Skeletal muscle cell (primary cell): ENCODE measurements around the gene SLC1A4.
"Not testable (repeated sequence)": the region's sequence is repeated elsewhere in the genome, so short reads cannot be mapped to it uniquely, and the experiment has no call there.

Experiments
- DNase-seq: peaks from one replicate; pipeline ENCODE4 v3.0.0-alpha.2; 2010; ENCODE audit warnings: low read depth
- H3K4me3 ChIP-seq: 2 replicates; pipeline ENCODE4 v1.5.1; 2011; ENCODE audit warnings: low read depth, mild to moderate bottlenecking, control low read depth, low read length, moderate library complexity

The SLC1A4 gene

GRCh38 chr2:65020943-65021528, 31.8 kb downstream of the SLC1A4 start:
- H3K4me3 ChIP-seq, result no peak overlapping the region
- DNase-seq, result no peak

GRCh38 chr2:65021709-65022108, 32.5 kb downstream of the SLC1A4 start:
- DNase-seq, result no peak
- H3K4me3 ChIP-seq, result no peak overlapping the region

- DNase-seq, result no peak
Observed at GRCh38 chr2:65022189-65022588, 33.0 kb downstream of the SLC1A4 start.

GRCh38 chr2:65023742-65024141, 34.5 kb downstream of the SLC1A4 start:
- no peak overlapping the region for H3K4me3 ChIP-seq
- DNase-seq, result no peak

More at GRCh38 chr2:65022189-65022588, 33.0 kb downstream of the SLC1A4 start:
- H3K4me3 ChIP-seq, result no peak overlapping the region

- DNase-seq, result peak; percentile 89
- H3K4me3 ChIP-seq, result no peak overlapping the region
Observed at GRCh38 chr2:65024149-65024829, 35.1 kb downstream of the SLC1A4 start.

GRCh38 chr2:65025453-65026123, 36.4 kb downstream of the SLC1A4 start:
- DNase-seq, result no peak
- no peak overlapping the region for H3K4me3 ChIP-seq

GRCh38 chr2:65026154-65026553, 37.0 kb downstream of the SLC1A4 start:
- no peak overlapping the region for H3K4me3 ChIP-seq
- DNase-seq, result no peak

GRCh38 chr2:65026704-65027464, 37.7 kb downstream of the SLC1A4 start:
- H3K4me3 ChIP-seq, result no peak overlapping the region
- no peak for DNase-seq

GRCh38 chr2:65027616-65028244, 38.5 kb downstream of the SLC1A4 start:
- no peak overlapping the region for H3K4me3 ChIP-seq
- no peak for DNase-seq

- no peak overlapping the region for H3K4me3 ChIP-seq
- DNase-seq, result no peak
Observed at GRCh38 chr2:65030476-65031332, 41.5 kb downstream of the SLC1A4 start.

GRCh38 chr2:65031341-65032018, 42.3 kb downstream of the SLC1A4 start:
- H3K4me3 ChIP-seq, result no peak overlapping the region
- no peak for DNase-seq

- DNase-seq, result no peak
- no peak overlapping the region for H3K4me3 ChIP-seq
Observed at GRCh38 chr2:65032019-65032975, 43.1 kb downstream of the SLC1A4 start.

- no peak for DNase-seq
- H3K4me3 ChIP-seq, result no peak overlapping the region
Observed at GRCh38 chr2:65033178-65033577, 44.0 kb downstream of the SLC1A4 start.

- not testable (repeated sequence) for DNase-seq, H3K4me3 ChIP-seq
Observed at GRCh38 chr2:65033667-65034066, 44.5 kb downstream of the SLC1A4 start.

GRCh38 chr2:65035351-65035943, 46.2 kb downstream of the SLC1A4 start:
- no peak for DNase-seq
- H3K4me3 ChIP-seq, result no peak overlapping the region

- H3K4me3 ChIP-seq, result no peak overlapping the region
- no peak for DNase-seq
Observed at GRCh38 chr2:65037178-65037577, 48.0 kb downstream of the SLC1A4 start.

GRCh38 chr2:65039640-65040039, 50.4 kb downstream of the SLC1A4 start:
- no peak for DNase-seq
- H3K4me3 ChIP-seq, result no peak overlapping the region
